Stimulated activated CD4-positive, alpha-beta T cell treated with anti-CD3 and anti-CD28 coated beads, Interleukin-1b, Interleukin-23, amount 100 ng/mL, for 24 hours (primary cell): ENCODE results near the gene E2F8.
A peak's percentile ranks its signal among the peaks of the same experiment; 100 is the strongest.
"Not testable (repeated sequence)": the region's sequence is repeated elsewhere in the genome, so short reads cannot be mapped to it uniquely, and the experiment has no call there.

ENCODE experiments used
- DNase-seq, 4 experiments: peaks; one replicate each; pipeline ENCODE4 v3.0.0-alpha.2; 2020; ENCODE audit warnings: low read depth in 4 of 4, low spot score in 1 of 4

E2F8 gene

DNA sequence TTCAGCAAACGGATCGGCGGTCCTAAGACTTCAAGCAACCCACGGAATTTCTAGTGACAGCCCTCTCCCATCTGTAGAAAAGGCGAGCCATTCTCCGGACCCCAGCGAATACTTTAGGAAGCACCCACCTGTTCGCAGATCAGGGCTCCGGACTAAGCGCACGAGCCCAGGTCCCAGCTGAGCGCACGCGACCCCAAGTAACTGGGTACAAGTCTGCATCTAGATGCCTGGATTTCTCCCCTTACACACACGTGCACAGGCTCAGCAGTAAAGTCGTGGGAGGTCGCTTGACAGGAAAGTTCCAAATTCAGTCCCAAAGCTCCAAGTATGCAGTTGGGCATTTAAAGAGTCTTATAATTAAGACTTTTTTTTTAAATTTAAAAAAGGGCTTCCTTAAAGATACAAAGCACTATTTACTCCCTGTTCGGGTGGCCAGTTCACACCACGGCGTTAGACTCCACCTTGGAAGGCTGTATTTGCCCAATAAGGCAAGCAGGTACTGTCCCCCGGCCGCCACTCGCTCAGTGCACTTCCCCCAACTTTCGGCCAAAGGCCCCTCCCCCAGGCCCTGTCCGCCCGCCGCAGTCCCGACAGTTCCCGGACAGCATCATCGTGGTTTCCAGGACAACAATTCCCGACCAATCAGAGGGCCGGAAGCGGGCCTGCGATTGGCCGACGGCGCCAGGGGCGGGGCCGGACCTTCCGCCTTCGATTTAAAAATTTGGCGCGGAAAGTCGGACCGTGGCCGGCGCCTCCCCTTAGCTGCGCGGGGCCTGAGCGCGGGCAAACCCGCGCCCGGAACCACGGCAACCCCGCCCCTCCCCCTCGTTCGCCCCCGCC, at the start of gene E2F8:
E2F8 (minus strand) TSS at position 526 of the 840 bp plus-strand sequence. CDS start 824 bp downstream, outside the sequence.
- peak; percentile 54 to 90 (median 66) for DNase-seq

- DNase-seq, result no peak
Measured at GRCh38 chr11:19290356-19290755, 49.6 kb upstream of the E2F8 start.

GRCh38 chr11:19288256-19288655, 47.5 kb upstream of the E2F8 start:
- DNase-seq, result no peak

GRCh38 chr11:19286411-19286810, 45.7 kb upstream of the E2F8 start:
- no peak for DNase-seq

GRCh38 chr11:19284881-19285280, 44.1 kb upstream of the E2F8 start:
- no peak for DNase-seq

DNA sequence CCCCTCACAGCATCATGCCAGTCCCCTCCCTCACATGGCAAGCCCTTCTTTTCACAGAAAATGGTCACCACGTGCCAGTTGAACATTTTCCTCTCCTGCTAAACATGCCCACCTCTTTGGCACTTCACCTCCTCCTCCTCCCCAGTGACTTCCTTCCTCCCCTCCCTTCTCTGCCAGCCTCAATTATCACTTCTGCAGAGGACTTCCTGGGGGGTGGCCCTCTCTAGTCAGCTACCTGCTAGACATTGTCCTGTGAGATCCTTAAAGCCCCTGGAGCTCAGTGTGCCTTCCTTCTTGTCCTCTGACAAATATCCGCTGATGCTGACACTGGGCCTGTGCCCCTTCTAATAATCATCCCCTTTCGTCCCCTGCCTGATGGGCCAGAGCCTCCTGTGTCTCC, 43.2 kb upstream of the E2F8 start:
- DNase-seq, result no peak

GRCh38 chr11:19281555-19281954, 40.8 kb upstream of the E2F8 start:
- DNase-seq, result no peak

DNA sequence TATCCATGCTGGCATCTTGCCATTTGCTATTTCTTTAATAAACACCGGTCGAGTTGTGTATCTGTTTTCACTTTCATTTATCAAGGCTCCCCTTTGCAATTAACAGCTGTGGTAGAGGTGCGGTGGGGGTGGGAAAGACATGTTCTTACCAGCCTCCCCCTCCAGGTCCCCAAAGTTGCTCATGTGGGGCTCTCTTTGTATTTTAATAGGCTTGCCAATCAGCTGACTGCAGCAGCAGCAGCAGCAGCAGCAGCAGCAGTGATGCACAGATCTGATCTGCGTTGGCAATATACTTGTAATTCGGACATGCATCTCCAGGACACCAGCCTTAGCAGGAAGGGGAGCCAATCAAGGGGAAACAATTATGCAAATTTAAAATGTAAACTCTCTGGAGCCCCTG, 40.3 kb upstream of the E2F8 start:
- no peak for DNase-seq

- no peak for DNase-seq
Measured at GRCh38 chr11:19279451-19279850, 38.7 kb upstream of the E2F8 start.

GRCh38 chr11:19276859-19277808, 36.4 kb upstream of the E2F8 start:
- DNase-seq, result no peak

DNA sequence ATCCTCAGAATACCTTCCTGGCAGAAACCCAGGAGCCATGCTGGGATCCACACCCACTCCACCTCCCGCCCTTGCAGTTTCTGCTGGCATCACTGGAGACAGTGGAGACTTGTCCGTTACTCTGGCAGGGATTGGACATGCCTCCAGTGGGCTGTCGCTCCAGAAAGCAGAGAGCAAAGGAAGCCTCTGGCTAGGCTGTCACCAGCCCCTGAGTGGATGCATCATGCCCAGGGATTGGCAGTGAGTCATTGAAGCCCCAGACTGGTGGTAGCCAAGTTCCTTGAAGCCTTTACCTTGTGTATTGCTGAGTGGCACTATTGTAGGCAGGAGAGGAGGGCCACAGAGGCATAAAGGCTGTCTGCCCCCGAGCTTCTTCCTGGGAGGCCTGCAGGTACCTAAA, 34.8 kb upstream of the E2F8 start:
- no peak for DNase-seq

- DNase-seq, result not testable (repeated sequence)
Measured at GRCh38 chr11:19273219-19273618, 32.5 kb upstream of the E2F8 start.

DNA sequence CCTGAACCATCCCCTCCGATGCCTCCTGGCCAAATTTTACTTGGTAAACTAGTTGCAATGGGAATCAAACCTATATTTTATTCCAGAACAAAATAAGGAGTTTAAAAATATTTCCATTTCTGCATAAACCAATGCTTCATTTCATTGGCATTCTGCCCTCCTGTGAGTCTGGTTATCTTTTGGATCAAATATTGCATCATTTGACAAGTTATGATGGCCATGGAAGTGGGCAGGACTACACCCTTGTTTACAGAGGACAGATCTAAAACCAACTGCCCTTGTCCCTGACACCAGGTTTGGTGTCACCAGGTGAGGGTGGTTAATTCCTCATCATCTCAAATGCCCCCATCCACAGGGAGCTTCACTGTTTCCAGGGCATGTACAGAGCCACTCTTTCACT, 28.2 kb upstream of the E2F8 start:
- DNase-seq, result no peak

- no peak for DNase-seq
Measured at GRCh38 chr11:19267567-19267966, 26.8 kb upstream of the E2F8 start.

GRCh38 chr11:19263333-19263732, 22.6 kb upstream of the E2F8 start:
- DNase-seq, result no peak

DNA sequence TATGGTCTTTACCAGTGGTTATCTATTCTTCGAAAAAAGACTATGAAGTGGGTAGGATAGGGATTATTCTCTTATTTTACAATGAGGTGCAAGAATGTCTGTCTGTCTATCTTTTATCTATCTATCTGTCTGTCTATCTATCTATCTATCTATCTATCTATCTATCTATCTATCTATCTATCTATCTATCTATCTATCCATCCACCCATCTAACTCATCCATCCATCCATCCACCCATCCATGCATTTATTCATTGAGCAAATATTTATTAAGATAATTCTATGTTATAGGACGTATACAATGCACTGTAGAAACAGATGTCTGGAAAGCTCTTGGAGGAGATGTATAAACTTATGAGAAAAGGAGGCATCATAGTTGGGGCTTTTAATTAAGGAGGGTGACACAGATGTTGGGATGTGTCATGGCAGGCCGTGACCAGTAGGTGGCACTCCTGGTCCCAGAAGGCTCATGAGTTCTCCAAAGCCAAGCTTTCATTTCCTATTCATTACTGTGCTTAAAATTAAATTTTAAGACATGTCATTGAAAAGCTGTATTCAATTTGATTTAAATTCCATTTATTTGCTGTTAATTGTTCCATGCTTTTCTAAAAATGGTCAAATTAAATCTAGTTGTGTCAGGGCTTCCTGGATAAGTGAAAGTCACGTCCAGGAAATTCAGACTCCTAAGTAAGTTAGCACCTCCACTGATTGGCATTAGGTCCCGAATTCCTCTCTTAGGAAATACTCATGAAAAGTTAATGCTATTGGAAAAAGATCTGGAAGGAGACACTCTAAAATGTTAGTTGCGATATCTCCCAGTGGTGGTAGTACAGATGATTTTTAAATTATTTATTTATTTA, 19.0 kb upstream of the E2F8 start:
- peak in 3 of 4 experiments; percentile 34 to 41 (median 36) for DNase-seq

- no peak for DNase-seq
Measured at GRCh38 chr11:19258641-19259230, 18.0 kb upstream of the E2F8 start.

DNA sequence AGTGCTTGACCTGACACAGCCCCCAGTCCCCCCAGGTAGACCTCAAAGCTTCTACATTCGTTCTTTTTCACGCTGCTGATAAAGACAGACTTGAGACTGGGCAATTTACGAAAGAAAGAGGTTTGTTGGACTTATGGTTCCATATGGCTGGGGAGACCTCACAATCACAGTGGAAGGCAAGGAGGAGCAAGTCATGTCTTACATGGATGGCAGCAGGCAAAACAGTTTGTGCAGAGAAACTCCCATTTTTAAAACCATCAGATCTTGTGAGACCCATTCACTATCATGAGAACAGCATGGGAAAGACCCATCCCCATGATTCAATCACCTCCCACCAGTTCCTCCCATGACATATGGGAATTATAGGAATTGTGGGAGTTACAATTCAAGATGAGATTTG, 13.7 kb upstream of the E2F8 start:
- not testable (repeated sequence) for DNase-seq

GRCh38 chr11:19253817-19254216, 13.1 kb upstream of the E2F8 start:
- no peak for DNase-seq

DNA sequence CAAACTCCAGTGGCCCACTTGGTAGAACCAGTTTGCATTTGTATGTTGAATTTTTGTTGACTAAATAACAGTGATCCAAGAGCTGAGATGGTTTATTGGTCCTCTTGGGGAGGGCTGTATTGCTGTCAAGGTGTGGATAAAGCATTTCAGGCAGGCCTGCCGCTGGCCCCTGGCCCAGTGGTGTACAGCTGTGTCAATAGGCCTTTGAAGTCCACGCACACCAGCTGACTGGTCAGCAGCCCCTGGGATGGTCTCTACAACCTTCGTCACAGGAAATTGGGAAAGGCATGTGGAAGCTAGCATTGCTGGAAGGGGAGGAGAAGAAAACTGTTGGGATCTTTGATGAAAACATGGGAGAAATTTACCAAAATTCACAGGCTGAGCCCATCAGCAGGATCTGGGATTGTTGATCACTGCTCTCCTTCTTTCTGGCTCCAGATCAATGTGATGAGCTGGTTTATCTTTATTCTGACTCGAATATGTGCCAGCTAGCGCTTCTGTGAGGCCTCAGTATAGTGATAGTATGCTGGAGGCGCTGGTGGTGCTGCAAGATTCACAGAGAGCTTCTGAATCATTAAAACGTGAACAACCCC, 12.5 kb upstream of the E2F8 start:
- DNase-seq, result no peak
